Kidney epithelial cell (primary cell): ENCODE results near the gene CCNF. TPM values are rescaled to one million over a fixed set of nuclear protein-coding genes. Genes with fewer than 3 reads are reported as not detected.

ENCODE experiments used
- DNase-seq: peaks from one replicate; pipeline ENCODE4 v3.0.0-alpha.2; 2010; ENCODE audit warnings: low read depth
- H3K27me3 ChIP-seq: 2 replicates; pipeline ENCODE4 v1.6.0; 2011; ENCODE audit warnings: low read length; ENCODE audit not compliant: control insufficient read depth, insufficient read depth
- H3K36me3 ChIP-seq: 2 replicates; pipeline ENCODE4 v1.5.1; 2011; ENCODE audit warnings: low read length; ENCODE audit not compliant: control insufficient read depth, insufficient read depth
- H3K4me3 ChIP-seq: 2 replicates; pipeline ENCODE4 v1.5.1; 2011; ENCODE audit warnings: low read depth, mild to moderate bottlenecking, control low read depth, low read length
- total RNA-seq: library from RNA; depleted of rRNA; stranded (reverse); fragments of >200 nt; gene quantifications from 2 replicates; pipeline ENCODE4 v1.2.3, GENCODE V29; 2015
- TF ChIP-seq, protein P1 (sequence below): IDR thresholded peaks from 2 replicates; pipeline ENCODE4 v1.5.1; 2011; ENCODE audit warnings: mild to moderate bottlenecking, moderate library complexity, low read length, control low read depth, inconsistent platforms; ENCODE audit not compliant: insufficient read depth, poor library complexity, severe bottlenecking

The CCNF gene
- total RNA-seq, 1 donor from 2014 or later: 7.4 TPM

DNA sequence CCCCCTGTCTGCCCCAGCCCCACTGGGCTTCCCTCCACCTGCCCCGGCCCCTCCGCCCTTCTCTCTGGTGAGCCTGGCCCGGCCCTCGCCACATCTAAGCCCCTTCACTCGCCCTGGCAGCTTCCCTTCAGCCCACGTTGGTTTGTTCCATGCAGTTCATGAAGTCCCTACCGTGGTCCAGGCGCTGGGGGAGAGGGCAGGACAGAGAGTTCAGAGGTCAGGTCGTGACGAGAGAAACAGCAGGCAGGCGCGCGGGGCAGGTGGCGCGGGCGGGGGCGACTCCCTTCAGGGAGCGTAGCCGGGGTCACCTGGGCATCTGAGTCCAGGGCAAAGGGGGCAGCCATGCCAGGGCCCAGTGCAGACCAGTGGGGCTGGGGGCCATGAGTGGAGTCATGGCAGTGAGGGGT, 21.7 kb downstream of the CCNF start:
- TF ChIP-seq, protein P1, sequence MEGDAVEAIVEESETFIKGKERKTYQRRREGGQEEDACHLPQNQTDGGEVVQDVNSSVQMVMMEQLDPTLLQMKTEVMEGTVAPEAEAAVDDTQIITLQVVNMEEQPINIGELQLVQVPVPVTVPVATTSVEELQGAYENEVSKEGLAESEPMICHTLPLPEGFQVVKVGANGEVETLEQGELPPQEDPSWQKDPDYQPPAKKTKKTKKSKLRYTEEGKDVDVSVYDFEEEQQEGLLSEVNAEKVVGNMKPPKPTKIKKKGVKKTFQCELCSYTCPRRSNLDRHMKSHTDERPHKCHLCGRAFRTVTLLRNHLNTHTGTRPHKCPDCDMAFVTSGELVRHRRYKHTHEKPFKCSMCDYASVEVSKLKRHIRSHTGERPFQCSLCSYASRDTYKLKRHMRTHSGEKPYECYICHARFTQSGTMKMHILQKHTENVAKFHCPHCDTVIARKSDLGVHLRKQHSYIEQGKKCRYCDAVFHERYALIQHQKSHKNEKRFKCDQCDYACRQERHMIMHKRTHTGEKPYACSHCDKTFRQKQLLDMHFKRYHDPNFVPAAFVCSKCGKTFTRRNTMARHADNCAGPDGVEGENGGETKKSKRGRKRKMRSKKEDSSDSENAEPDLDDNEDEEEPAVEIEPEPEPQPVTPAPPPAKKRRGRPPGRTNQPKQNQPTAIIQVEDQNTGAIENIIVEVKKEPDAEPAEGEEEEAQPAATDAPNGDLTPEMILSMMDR: no peak
- DNase-seq: no peak
- no peaks in the 10 kb centered on the region for H3K27me3 ChIP-seq
- peaks cover 6% of the 10 kb centered on the region for H3K36me3 ChIP-seq
- no peak overlapping the region for H3K4me3 ChIP-seq

GRCh38 chr16:2451851-2452320, 22.6 kb downstream of the CCNF start:
- peaks cover 6% of the 10 kb centered on the region for H3K36me3 ChIP-seq
- H3K4me3 ChIP-seq: no peak overlapping the region
- H3K27me3 ChIP-seq: no peaks in the 10 kb centered on the region
- no peak for DNase-seq
- TF ChIP-seq, protein P1: no peak

DNA sequence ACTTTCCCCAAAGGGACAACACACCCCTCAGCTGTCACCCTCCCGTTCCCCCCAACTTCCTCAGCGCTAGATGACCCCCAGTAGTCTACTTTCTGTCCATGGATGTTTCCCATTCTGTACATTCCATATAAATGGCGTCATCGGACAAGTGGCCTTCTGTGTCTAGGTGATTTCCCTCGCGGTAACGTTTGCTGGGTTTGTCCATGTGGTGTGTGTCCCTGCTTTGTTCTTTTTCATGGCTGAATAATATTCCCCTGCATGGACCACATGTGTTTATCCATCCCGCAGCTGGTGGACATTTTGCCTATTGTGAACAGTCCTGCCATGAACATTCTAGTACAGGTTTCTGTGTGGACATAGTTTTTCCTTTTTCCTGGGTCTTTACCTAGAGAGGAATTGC, 23.4 kb downstream of the CCNF start:
- DNase-seq: no peak
- Histone ChIP-seq H3K27me3 (no peaks in the 10 kb centered on the region), H3K36me3 (peaks cover 6% of the 10 kb centered on the region), H3K4me3 (no peak overlapping the region)
- TF ChIP-seq, protein P1: no peak

DNA sequence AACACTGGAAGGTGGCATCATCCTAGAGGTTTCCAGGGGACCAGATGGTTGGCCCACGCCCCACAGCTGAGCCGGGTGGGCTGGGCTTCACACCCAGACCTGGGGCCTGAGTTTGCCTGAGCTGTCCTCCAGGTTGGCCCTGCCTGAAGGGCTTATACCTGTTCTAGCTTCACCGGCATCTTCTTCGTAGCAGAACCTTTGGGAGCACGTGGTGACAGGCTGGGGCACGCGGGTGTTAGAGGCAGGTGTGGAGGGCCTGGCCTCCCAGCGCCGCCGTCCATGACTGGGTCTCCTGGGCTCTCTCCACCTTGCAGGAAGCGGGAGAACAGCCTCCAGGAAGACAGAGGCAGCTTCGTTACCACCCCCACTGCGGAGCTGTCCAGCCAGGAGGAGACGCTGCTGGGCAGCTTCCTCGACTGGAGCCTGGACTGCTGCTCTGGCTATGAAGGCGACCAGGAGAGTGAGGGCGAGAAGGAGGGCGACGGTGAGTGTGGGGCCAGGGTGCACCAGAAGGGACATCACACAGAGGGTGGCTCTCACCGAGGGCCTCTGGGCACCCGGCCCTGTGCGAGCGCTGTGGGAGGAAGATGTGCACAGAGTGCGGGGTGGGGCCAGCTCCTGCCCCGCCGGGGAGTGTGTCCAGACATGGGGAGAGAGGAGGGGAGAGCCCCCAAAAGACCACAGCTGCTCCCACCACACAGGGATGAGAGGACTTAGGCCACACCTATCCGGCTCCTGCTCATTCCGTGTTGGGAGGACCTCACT, 26.0 kb downstream of the CCNF start:
- H3K36me3 ChIP-seq: peaks cover 6% of the 10 kb centered on the region
- TF ChIP-seq, protein P1: no peak

GRCh38 chr16:2456551-2457153, 27.4 kb downstream of the CCNF start:
- Histone ChIP-seq H3K36me3 (peaks cover 4% of the 10 kb centered on the region), H3K4me3 (no peak overlapping the region), H3K27me3 (no peaks in the 10 kb centered on the region)
- DNase-seq: no peak
- TF ChIP-seq, protein P1: no peak

More for the DNA sequence above, 26.0 kb downstream of the CCNF start:
- H3K27me3 ChIP-seq: no peaks in the 10 kb centered on the region
- H3K4me3 ChIP-seq: no peak overlapping the region
- DNase-seq: no peak
